OCI-LY7 (cell line): ENCODE data around the gene INS. TPM values are rescaled to one million over a fixed set of nuclear protein-coding genes. Genes with fewer than 3 reads are reported as not detected.
A peak's percentile ranks its signal among the peaks of the same experiment; 100 is the strongest.

Experiments used
- BruUV-seq: library from RNA; stranded (reverse); fragments of 400-500 nt; replicated peaks from 2 replicates; lab custom pipeline; 2021; lab: Mats Ljungman, UMichigan
- CTCF ChIA-PET: fragments of 300-600 bp; sonication (Branson Sonifier 250); formaldehyde crosslinking; loops from one replicate; lab custom pipeline; 2022; ENCODE audit warnings: antibody characterized with exemption; ENCODE audit not compliant: unreplicated experiment; lab: Charles Lee
- POLR2A ChIA-PET: fragments of 300-600 bp; sonication (Branson Sonifier 250); formaldehyde crosslinking; loops from one replicate; lab custom pipeline; 2022; ENCODE audit warnings: antibody characterized with exemption; lab: Charles Lee
- DNase-seq: peaks from one replicate; pipeline ENCODE4 v3.0.0-alpha.2; 2015; ENCODE audit warnings: low spot score
- H2AFZ ChIP-seq: fragments of 200-600 bp; sonication (generic), shearing (Covaris generic); 2 replicates; pipeline ENCODE4 v1.6.1; 2014; ENCODE audit warnings: mild to moderate bottlenecking, antibody characterized with exemption, low read length, moderate library complexity
- H3K27ac ChIP-seq: fragments of 200-600 bp; sonication (generic); 2 replicates; pipeline ENCODE4 v1.5.1; 2014; ENCODE audit warnings: mixed run types, low read depth, mild to moderate bottlenecking, moderate library complexity, low read length, inconsistent platforms; ENCODE audit not compliant: poor library complexity, severe bottlenecking
- H3K36me3 ChIP-seq: fragments of 200-600 bp; sonication (generic); 2 replicates; pipeline ENCODE4 v1.6.1; 2014; ENCODE audit warnings: mild to moderate bottlenecking, antibody characterized with exemption, low read length, moderate library complexity, mixed read lengths; ENCODE audit not compliant: insufficient read depth
- H3K4me1 ChIP-seq: fragments of 200-600 bp; sonication (generic); 2 replicates; pipeline ENCODE4 v1.5.1; 2014; ENCODE audit warnings: mild to moderate bottlenecking, low read length; ENCODE audit not compliant: insufficient read depth, poor library complexity, severe bottlenecking
- H3K4me2 ChIP-seq: fragments of 200-600 bp; sonication (generic); 2 replicates; pipeline ENCODE4 v1.6.1; 2014; ENCODE audit warnings: mild to moderate bottlenecking, low read length
- H3K4me3 ChIP-seq: fragments of 200-600 bp; sonication (generic); 2 replicates; pipeline ENCODE4 v1.5.1; 2014; ENCODE audit warnings: mild to moderate bottlenecking, low read depth, low read length; ENCODE audit not compliant: poor library complexity, severe bottlenecking
- H3K79me2 ChIP-seq: fragments of 200-600 bp; sonication (generic); 2 replicates; pipeline ENCODE4 v1.6.1; 2016; ENCODE audit warnings: low read depth, mild to moderate bottlenecking, low read length, moderate library complexity, mixed read lengths; ENCODE audit not compliant: insufficient read depth
- H3K9me2 ChIP-seq: fragments of 200-600 bp; sonication (generic); 2 replicates; pipeline ENCODE4 v1.6.1; 2016; ENCODE audit warnings: mild to moderate bottlenecking, low read length, mixed read lengths; ENCODE audit not compliant: insufficient read depth
- H3K9me3 ChIP-seq: fragments of 200-600 bp; sonication (generic); 2 replicates; pipeline ENCODE4 v1.6.1; 2014; ENCODE audit warnings: mild to moderate bottlenecking, mixed run types, low read length, mixed read lengths
- H4K20me1 ChIP-seq: fragments of 200-600 bp; sonication (generic); 2 replicates; pipeline ENCODE4 v1.6.1; 2014; ENCODE audit warnings: mild to moderate bottlenecking, antibody characterized with exemption, low read length, moderate library complexity, mixed read lengths; ENCODE audit not compliant: insufficient read depth
- CTCF ChIP-seq: fragments of 200-600 bp; sonication (generic); conservative IDR thresholded peaks from 2 replicates; pipeline ENCODE4 v1.5.1; 2014; ENCODE audit warnings: mild to moderate bottlenecking, antibody characterized with exemption, low read length, moderate library complexity, mixed read lengths
- EZH2phosphoT487 ChIP-seq: fragments of 200-600 bp; sonication (generic); IDR thresholded peaks from 2 replicates; pipeline ENCODE4 v1.6.1; 2018; ENCODE audit warnings: low read depth, borderline replicate concordance, mild to moderate bottlenecking, mixed run types, antibody characterized with exemption, low read length, moderate library complexity, mixed read lengths
- intact Hi-C: fragments of 100-400 bp; cut with micrococcal nuclease; formaldehyde crosslinking; loops from one replicate; pipeline ENCODE4 v1.10.0; 2022; ENCODE audit not compliant: unreplicated experiment
- total RNA-seq, 2 experiments: library from RNA; depleted of rRNA in 1 of 2; stranded (reverse); fragments of >200 nt in 1 of 2; shearing (Covaris generic) in 1 of 2; gene quantifications; 2 replicates each; pipeline ENCODE4 v1.2.3, GENCODE V29; 2014 to 2022

Gene INS
- total RNA-seq, 2 experiments from 2014 or later, result not detected

- DNase-seq, result no peak
- H3K4me1 ChIP-seq, result no peaks in the 10 kb centered on the region
- CTCF ChIA-PET, result no interaction called here
- no peak overlapping the region for H3K27ac ChIP-seq
- H4K20me1 ChIP-seq, result no peaks in the 10 kb centered on the region
- H3K9me3 ChIP-seq, result no peaks in the 10 kb centered on the region
- no peaks in the 10 kb centered on the region for H3K79me2 ChIP-seq
- intact Hi-C loops, result no loop called here
- TF ChIP-seq CTCF (no peak), EZH2phosphoT487 (no peak)
- H2AFZ ChIP-seq, result no peak overlapping the region
- POLR2A ChIA-PET, result no interaction called here
- no peak overlapping the region for H3K4me2 ChIP-seq
- no TSS peak for BruUV-seq
- H3K4me3 ChIP-seq, result no peak overlapping the region
- H3K36me3 ChIP-seq, result no peaks in the 10 kb centered on the region
- no peaks in the 10 kb centered on the region for H3K9me2 ChIP-seq
These were observed 37.4 kb downstream of the INS start for GRCh38 chr11:2123628-2123960.

GRCh38 chr11:2122907-2123627 is 37.9 kb downstream of the INS start:
- Histone ChIP-seq H3K27ac (no peak overlapping the region), H3K9me3 (no peaks in the 10 kb centered on the region), H3K9me2 (no peaks in the 10 kb centered on the region), H3K79me2 (no peaks in the 10 kb centered on the region), H3K4me3 (no peak overlapping the region), H3K4me2 (no peak overlapping the region), H3K4me1 (no peaks in the 10 kb centered on the region), H2AFZ (no peak overlapping the region), H3K36me3 (no peaks in the 10 kb centered on the region), H4K20me1 (no peaks in the 10 kb centered on the region)
- no peak for DNase-seq
- no TSS peak for BruUV-seq
- TF ChIP-seq CTCF (peak; percentile 28; the same call in 1 of the 2 replicates), EZH2phosphoT487 (no peak)
- intact Hi-C loops, result no loop called here
- ChIA-PET CTCF (no interaction called here), POLR2A (no interaction called here)

GRCh38 chr11:2122222-2122906 is 38.6 kb downstream of the INS start:
- Histone ChIP-seq H3K4me1 (no peaks in the 10 kb centered on the region), H4K20me1 (no peaks in the 10 kb centered on the region), H2AFZ (no peak overlapping the region), H3K9me2 (no peaks in the 10 kb centered on the region), H3K27ac (no peak overlapping the region), H3K79me2 (no peaks in the 10 kb centered on the region), H3K4me3 (no peak overlapping the region), H3K9me3 (no peaks in the 10 kb centered on the region), H3K36me3 (no peaks in the 10 kb centered on the region), H3K4me2 (no peak overlapping the region)
- TF ChIP-seq EZH2phosphoT487, result no peak
- no peak for TF ChIP-seq CTCF
- ChIA-PET CTCF (no interaction called here), POLR2A (no interaction called here)
- DNase-seq, result no peak
- intact Hi-C loops, result no loop called here
- no TSS peak for BruUV-seq
